Measurements from ENCODE around the gene MRPL28. TPM values are rescaled to one million over a fixed set of nuclear protein-coding genes. Genes with fewer than 3 reads are reported as not detected.
"Not testable (repeated sequence)": the region's sequence is repeated elsewhere in the genome, so short reads cannot be mapped to it uniquely, and the experiment has no call there.

MRPL28 gene
- total and polyA plus RNA-seq, 2 donors (not counting 1 experiment from before 2014, with no cell fraction given): 65.2 to 86.5 TPM

DNA sequence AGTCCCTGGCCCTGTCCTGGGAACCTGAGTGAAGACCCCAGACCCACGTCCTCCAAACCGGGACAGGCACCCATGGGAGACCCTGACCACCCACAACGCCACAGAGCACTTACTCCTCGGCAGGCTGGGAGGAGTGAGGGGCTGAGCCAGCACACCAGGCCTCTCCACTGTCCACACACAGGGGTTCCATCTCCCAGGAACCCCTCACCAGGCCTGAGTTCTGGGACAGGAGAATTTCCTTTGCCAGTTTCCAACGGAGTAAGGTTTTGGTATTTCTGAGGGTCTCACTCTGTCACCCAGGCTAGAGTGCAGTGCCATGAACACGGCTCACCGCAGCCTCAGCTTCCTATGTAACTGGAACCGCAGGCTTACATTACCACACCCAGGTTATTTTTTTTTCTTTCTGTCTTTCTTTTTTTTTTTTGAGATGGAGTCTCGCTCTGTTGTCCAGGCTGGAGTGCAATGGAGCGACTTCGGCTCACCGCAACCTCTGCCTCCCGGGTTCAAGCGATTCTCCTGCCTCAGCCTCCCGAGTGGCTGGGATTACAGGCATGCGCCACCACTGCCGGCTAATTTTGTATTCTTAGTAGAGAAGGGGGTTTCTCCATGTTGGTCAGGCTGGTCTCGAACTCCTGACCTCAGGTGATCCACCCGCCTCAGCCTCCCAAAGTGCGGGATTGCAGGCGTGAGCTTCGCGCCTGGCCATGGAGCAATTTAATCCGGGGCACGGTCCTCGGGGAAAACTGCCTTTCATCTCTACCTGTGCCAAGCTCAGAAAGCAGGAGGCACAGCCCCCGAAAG, 9.8 kb upstream of the MRPL28 start:
- H3K27me3 ChIP-seq (ENCODE audit: control insufficient read depth, insufficient read depth, low read length): no peaks in the 10 kb centered on the region
- peaks cover 14% of the 10 kb centered on the region for H3K79me2 ChIP-seq (ENCODE audit: control insufficient read depth, insufficient read depth, low read length)
- H3K27ac ChIP-seq (ENCODE audit: insufficient read depth, low read length): no peak overlapping the region
- no peaks in the 10 kb centered on the region for H3K9me3 ChIP-seq (ENCODE audit: control insufficient read depth, insufficient read depth, low read depth, low read length)
- H3K4me1 ChIP-seq (ENCODE audit: control insufficient read depth, extremely low read depth, insufficient read depth, low read length): no peaks in the 10 kb centered on the region
- H3K36me3 ChIP-seq (ENCODE audit: control insufficient read depth, insufficient read depth, low read length): peaks cover 9% of the 10 kb centered on the region
- TF ChIP-seq, protein P1, sequence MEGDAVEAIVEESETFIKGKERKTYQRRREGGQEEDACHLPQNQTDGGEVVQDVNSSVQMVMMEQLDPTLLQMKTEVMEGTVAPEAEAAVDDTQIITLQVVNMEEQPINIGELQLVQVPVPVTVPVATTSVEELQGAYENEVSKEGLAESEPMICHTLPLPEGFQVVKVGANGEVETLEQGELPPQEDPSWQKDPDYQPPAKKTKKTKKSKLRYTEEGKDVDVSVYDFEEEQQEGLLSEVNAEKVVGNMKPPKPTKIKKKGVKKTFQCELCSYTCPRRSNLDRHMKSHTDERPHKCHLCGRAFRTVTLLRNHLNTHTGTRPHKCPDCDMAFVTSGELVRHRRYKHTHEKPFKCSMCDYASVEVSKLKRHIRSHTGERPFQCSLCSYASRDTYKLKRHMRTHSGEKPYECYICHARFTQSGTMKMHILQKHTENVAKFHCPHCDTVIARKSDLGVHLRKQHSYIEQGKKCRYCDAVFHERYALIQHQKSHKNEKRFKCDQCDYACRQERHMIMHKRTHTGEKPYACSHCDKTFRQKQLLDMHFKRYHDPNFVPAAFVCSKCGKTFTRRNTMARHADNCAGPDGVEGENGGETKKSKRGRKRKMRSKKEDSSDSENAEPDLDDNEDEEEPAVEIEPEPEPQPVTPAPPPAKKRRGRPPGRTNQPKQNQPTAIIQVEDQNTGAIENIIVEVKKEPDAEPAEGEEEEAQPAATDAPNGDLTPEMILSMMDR (conservative IDR thresholded peaks at IDR 0.05 in 1 of 2, IDR thresholded peaks at IDR 0.05 in 1 of 2; ENCODE audit: low read depth in 1 of 2, low read length in 2 of 2): no peak
- TF ChIP-seq EZH2 (IDR thresholded peaks at IDR 0.05; ENCODE audit: low read length, missing control alignments): no peak
- H3K4me3 ChIP-seq (replicated peaks in 1 of 4; ENCODE audit: control extremely low read depth in 1 of 4, insufficient read depth in 1 of 4, low read depth in 3 of 4, low read length in 4 of 4): peak overlapping the region in 3 of 4 experiments; percentile 64 to 82 (median 68)
- no peak overlapping the region for H2AFZ ChIP-seq (ENCODE audit: low read length)
- no peak for DNase-seq (ENCODE audit: low read depth in 2 of 2)
- H3K9ac ChIP-seq (ENCODE audit: insufficient read depth, low read length): no peak overlapping the region
- H3K4me2 ChIP-seq (ENCODE audit: extremely low read depth, insufficient read depth, low read length): peak overlapping the region; percentile 35
- no peaks in the 10 kb centered on the region for H4K20me1 ChIP-seq (ENCODE audit: control insufficient read depth, extremely low read depth, insufficient read depth, low read length)

DNA sequence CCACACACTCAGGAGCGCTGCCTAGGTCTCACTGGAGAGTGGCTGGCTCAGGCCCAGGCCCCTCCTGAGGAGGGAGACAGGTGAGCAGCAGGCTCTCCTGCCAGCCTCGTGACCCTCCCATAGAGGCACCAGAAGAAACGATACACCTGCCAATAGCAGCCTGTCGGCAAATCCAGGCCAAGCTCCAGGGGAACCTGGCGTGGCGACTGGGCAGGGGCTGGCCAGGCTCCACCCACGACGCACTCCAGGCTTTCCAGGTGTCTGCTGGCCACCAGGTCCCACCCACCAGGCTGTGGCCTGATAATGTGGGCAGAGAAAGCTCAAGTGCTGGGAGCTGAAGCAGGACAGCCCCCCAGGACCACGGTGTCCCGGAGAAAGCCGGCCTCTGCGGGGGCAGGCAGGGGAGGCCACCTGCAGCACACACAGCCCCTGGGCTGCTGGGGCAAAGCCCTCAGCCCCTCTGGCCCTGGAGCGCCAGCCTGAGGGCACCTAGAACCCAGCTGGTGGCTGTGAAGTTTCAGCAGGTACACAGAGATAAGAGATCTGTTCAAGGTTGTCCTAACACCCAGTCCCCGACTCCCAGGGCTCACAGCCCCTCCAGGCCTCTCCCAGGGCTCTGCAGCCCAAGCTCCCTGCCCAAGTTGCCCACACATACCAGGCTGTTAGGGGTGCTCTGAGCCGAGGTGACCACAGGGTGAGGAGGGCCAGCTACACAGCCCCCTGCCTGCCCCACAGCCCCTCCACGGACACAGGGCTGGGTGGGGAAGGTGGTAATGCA, 9.0 kb upstream of the MRPL28 start:
- Histone ChIP-seq H3K4me1 (ENCODE audit: control insufficient read depth, extremely low read depth, insufficient read depth, low read length) (no peaks in the 10 kb centered on the region), H3K27ac (ENCODE audit: insufficient read depth, low read length) (no peak overlapping the region), H3K9ac (ENCODE audit: insufficient read depth, low read length) (no peak overlapping the region), H3K36me3 (ENCODE audit: control insufficient read depth, insufficient read depth, low read length) (peaks cover 14% of the 10 kb centered on the region), H3K4me3 (replicated peaks in 1 of 4; ENCODE audit: control extremely low read depth in 1 of 4, insufficient read depth in 1 of 4, low read depth in 3 of 4, low read length in 4 of 4) (no peak overlapping the region), H2AFZ (ENCODE audit: low read length) (no peak overlapping the region), H3K4me2 (ENCODE audit: extremely low read depth, insufficient read depth, low read length) (no peak overlapping the region), H3K79me2 (ENCODE audit: control insufficient read depth, insufficient read depth, low read length) (peaks cover 14% of the 10 kb centered on the region), H4K20me1 (ENCODE audit: control insufficient read depth, extremely low read depth, insufficient read depth, low read length) (no peaks in the 10 kb centered on the region), H3K27me3 (ENCODE audit: control insufficient read depth, insufficient read depth, low read length) (no peaks in the 10 kb centered on the region), H3K9me3 (ENCODE audit: control insufficient read depth, insufficient read depth, low read depth, low read length) (no peaks in the 10 kb centered on the region)
- DNase-seq (ENCODE audit: low read depth in 2 of 2): no peak
- TF ChIP-seq EZH2 (IDR thresholded peaks at IDR 0.05; ENCODE audit: low read length, missing control alignments): no peak
- TF ChIP-seq, protein P1 (conservative IDR thresholded peaks at IDR 0.05 in 1 of 2, IDR thresholded peaks at IDR 0.05 in 1 of 2; ENCODE audit: low read depth in 1 of 2, low read length in 2 of 2): no peak

DNA sequence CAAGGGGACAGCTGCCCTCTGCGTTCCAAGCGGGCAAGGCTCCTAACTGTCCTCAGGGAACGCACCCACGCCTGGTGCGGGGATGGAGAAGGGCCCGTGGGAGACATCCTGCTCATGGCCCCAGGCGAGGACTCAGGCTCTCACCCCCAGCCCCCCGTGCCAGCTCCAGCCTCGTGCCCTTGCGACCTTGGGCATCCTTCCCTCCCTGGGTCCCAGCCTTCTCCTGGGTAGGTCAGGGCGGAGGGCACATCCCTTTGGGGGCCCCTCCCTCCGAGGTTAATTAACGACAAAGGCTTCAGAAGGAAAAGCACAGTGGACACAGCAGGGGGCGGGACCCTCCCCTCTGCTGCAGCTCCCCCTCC, 8.5 kb upstream of the MRPL28 start:
- H3K4me2 ChIP-seq (ENCODE audit: extremely low read depth, insufficient read depth, low read length): no peak overlapping the region
- H3K36me3 ChIP-seq (ENCODE audit: control insufficient read depth, insufficient read depth, low read length): peaks cover 18% of the 10 kb centered on the region
- H3K79me2 ChIP-seq (ENCODE audit: control insufficient read depth, insufficient read depth, low read length): peaks cover 14% of the 10 kb centered on the region
- no peaks in the 10 kb centered on the region for H3K4me1 ChIP-seq (ENCODE audit: control insufficient read depth, extremely low read depth, insufficient read depth, low read length)
- no peaks in the 10 kb centered on the region for H3K27me3 ChIP-seq (ENCODE audit: control insufficient read depth, insufficient read depth, low read length)
- no peak for DNase-seq (ENCODE audit: low read depth in 2 of 2)
- TF ChIP-seq, protein P1 (conservative IDR thresholded peaks at IDR 0.05 in 1 of 2, IDR thresholded peaks at IDR 0.05 in 1 of 2; ENCODE audit: low read depth in 1 of 2, low read length in 2 of 2): no peak
- no peak for TF ChIP-seq EZH2 (IDR thresholded peaks at IDR 0.05; ENCODE audit: low read length, missing control alignments)
- H3K9me3 ChIP-seq (ENCODE audit: control insufficient read depth, insufficient read depth, low read depth, low read length): no peaks in the 10 kb centered on the region
- no peaks in the 10 kb centered on the region for H4K20me1 ChIP-seq (ENCODE audit: control insufficient read depth, extremely low read depth, insufficient read depth, low read length)
- H2AFZ ChIP-seq (ENCODE audit: low read length): no peak overlapping the region
- no peak overlapping the region for H3K27ac ChIP-seq (ENCODE audit: insufficient read depth, low read length)
- H3K9ac ChIP-seq (ENCODE audit: insufficient read depth, low read length): no peak overlapping the region
- H3K4me3 ChIP-seq (replicated peaks in 1 of 4; ENCODE audit: control extremely low read depth in 1 of 4, insufficient read depth in 1 of 4, low read depth in 3 of 4, low read length in 4 of 4): no peak overlapping the region

DNA sequence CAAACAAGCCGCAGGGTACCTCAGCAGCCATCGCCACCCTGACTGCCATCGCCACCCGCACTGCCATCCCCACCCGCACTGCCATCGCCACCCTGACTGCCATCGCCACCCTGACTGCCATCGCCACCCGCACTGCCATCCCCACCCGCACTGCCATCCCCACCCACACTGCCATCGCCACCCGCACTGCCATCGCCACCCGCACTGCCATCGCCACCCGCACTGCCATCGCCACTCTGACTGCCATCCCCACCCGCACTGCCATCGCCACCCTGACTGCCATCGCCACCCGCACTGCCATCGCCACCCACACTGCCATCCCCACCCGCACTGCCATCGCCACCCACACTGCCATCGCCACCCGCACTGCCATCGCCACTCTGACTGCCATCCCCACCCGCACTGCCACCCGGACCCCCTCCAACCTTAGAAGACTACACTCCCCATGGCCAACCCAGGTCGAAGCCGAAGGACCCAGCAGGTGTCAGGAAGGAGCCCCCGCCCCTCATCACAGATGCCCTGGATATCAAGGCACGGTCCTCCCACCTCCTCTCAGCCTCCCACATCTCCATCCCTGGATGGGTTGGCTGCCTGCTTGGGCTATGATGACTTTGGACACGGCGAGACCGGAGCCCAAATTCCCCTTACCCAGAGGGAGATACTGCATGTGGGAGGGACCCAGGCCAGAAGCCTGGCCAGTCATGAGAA, 7.9 kb upstream of the MRPL28 start:
- DNase-seq (ENCODE audit: low read depth in 2 of 2); H2AFZ ChIP-seq (ENCODE audit: low read length); H3K27me3 ChIP-seq (ENCODE audit: control insufficient read depth, insufficient read depth, low read length); H3K4me3 ChIP-seq (replicated peaks in 1 of 4; ENCODE audit: control extremely low read depth in 1 of 4, insufficient read depth in 1 of 4, low read depth in 3 of 4, low read length in 4 of 4); H4K20me1 ChIP-seq (ENCODE audit: control insufficient read depth, extremely low read depth, insufficient read depth, low read length); H3K4me2 ChIP-seq (ENCODE audit: extremely low read depth, insufficient read depth, low read length); H3K9ac ChIP-seq (ENCODE audit: insufficient read depth, low read length); H3K4me1 ChIP-seq (ENCODE audit: control insufficient read depth, extremely low read depth, insufficient read depth, low read length); H3K9me3 ChIP-seq (ENCODE audit: control insufficient read depth, insufficient read depth, low read depth, low read length); H3K27ac ChIP-seq (ENCODE audit: insufficient read depth, low read length): not testable (repeated sequence)
- Histone ChIP-seq H3K79me2 (ENCODE audit: control insufficient read depth, insufficient read depth, low read length) (peaks cover 14% of the 10 kb centered on the region), H3K36me3 (ENCODE audit: control insufficient read depth, insufficient read depth, low read length) (peaks cover 18% of the 10 kb centered on the region)

Data from fibroblast of lung (primary cell).